Upper lobe of left lung (tissue), 6 donors: ENCODE measurements around the gene SLX4IP. TPM values are rescaled to one million over a fixed set of nuclear protein-coding genes. Genes with fewer than 3 reads are reported as not detected.

Experiments used
- ATAC-seq, 2 donors: fragments of 200-7000 bp; cut with Tn5 transposase; one replicate each; pipeline ENCODE4 v1.9.1; 2022; ENCODE audit warnings: mild to moderate bottlenecking in 2 of 2, moderate library complexity in 2 of 2; ENCODE audit not compliant: low FRiP score in 2 of 2
- DNase-seq, 2 donors: peaks; one replicate each; pipeline ENCODE4 v3.0.0-alpha.2; 2019 to 2020
- H3K27ac ChIP-seq, 4 donors: fragments of 200-600 bp; sonication (generic); one replicate each; pipeline ENCODE4 v1.5.1; 2016 to 2019
- H3K27me3 ChIP-seq, 4 donors: fragments of 200-600 bp; sonication (generic); one replicate each; pipeline ENCODE4 v1.5.1; 2017 to 2019
- H3K36me3 ChIP-seq, 4 donors: fragments of 200-600 bp; sonication (generic); one replicate each; pipeline ENCODE4 v1.5.1; 2016 to 2019
- H3K4me1 ChIP-seq, 4 donors: fragments of 200-600 bp; sonication (generic); one replicate each; pipeline ENCODE4 v1.5.1; 2018 to 2019
- H3K4me3 ChIP-seq, 4 donors: fragments of 200-600 bp; sonication (generic); one replicate each; pipeline ENCODE4 v1.5.1; 2017 to 2019; ENCODE audit warnings: mild to moderate bottlenecking in 2 of 4, moderate library complexity in 1 of 4
- H3K9me3 ChIP-seq, 4 donors: fragments of 200-600 bp; sonication (generic); one replicate each; pipeline ENCODE4 v1.5.1; 2018 to 2019
- CTCF ChIP-seq, 6 experiments: fragments of 450-650 bp in 4 of 6; fragments of 200-600 bp in 2 of 6; sonication (generic) in 2 of 6; IDR thresholded peaks; one replicate each; pipeline ENCODE4 v1.5.1; 2016 to 2019; ENCODE audit warnings: antibody characterized with exemption in 6 of 6
- EP300 ChIP-seq, 4 donors: sonication (generic); formaldehyde crosslinking; IDR thresholded peaks; one replicate each; pipeline ENCODE4 v1.5.1; 2017; ENCODE audit warnings: antibody characterized with exemption in 4 of 4, control low read depth in 2 of 4
- POLR2A ChIP-seq, 4 donors: fragments of 450-650 bp; IDR thresholded peaks; one replicate each; pipeline ENCODE4 v1.5.1; 2016 to 2017; ENCODE audit warnings: antibody characterized with exemption in 4 of 4, mild to moderate bottlenecking in 2 of 4
- POLR2AphosphoS5 ChIP-seq, 2 donors: sonication (generic); formaldehyde crosslinking; IDR thresholded peaks; one replicate each; pipeline ENCODE4 v1.5.1; 2017; ENCODE audit warnings: antibody characterized with exemption in 2 of 2
- WGBS, 2 donors: methylation state at CpG; one replicate each; pipeline ENCODE4 v1.1.5; 2017 to 2018; 5-methylcytosine and 5-hydroxymethylcytosine counted together
- total RNA-seq, 6 donors: library from RNA; depleted of rRNA in 4 of 6; stranded (reverse); fragments of >200 nt in 4 of 6; gene quantifications; one replicate each; pipeline versions ENCODE4 v1.1.0 to v1.2.1, GENCODE V29; 2016 to 2021
- donor health status: DM: no; HTN: no; CAD: no; lungs with moderate emphysema.
- donor health status: DM: no; HTN: yes; CAD: no; lungs with severe emphysema.

The SLX4IP gene
- total RNA-seq, 6 donors from 2014 or later = 3.2 to 6.0 (median 4.5) TPM

GRCh38 chr20:10556519-10557083, 121.5 kb downstream of the SLX4IP start:
- H3K4me3 ChIP-seq = no peak overlapping the region
- H3K36me3 ChIP-seq = no peaks in the 10 kb centered on the region
- DNase-seq (no peak), ATAC-seq (no peak)
- peaks cover 0 to 14% (median 6%) of the 10 kb centered on the region in 4 donors for H3K4me1 ChIP-seq
- TF ChIP-seq POLR2A (IDR thresholded peaks at IDR 0.05) (no peak), CTCF (IDR thresholded peaks at IDR 0.05) (no peak), EP300 (IDR thresholded peaks at IDR 0.05) (no peak), POLR2AphosphoS5 (IDR thresholded peaks at IDR 0.05) (no peak)
- no peak overlapping the region for H3K27ac ChIP-seq
- H3K27me3 ChIP-seq = no peaks in the 10 kb centered on the region
- H3K9me3 ChIP-seq = no peaks in the 10 kb centered on the region
- WGBS, 2 donors = 78 to 91% methylated on average over 2 of the region's 2 CpGs

- no peaks in the 10 kb centered on the region for H3K36me3 ChIP-seq
- no peaks in the 10 kb centered on the region for H3K27me3 ChIP-seq
- H3K9me3 ChIP-seq = no peaks in the 10 kb centered on the region
- DNase-seq (no peak), ATAC-seq (no peak)
- H3K4me1 ChIP-seq = peaks cover 0 to 12% (median 4%) of the 10 kb centered on the region in 4 donors
- no peak overlapping the region for H3K27ac ChIP-seq
- no peak overlapping the region for H3K4me3 ChIP-seq
- 94% methylated on average over 6 of the region's 6 CpGs for WGBS, 2 donors
- TF ChIP-seq CTCF (IDR thresholded peaks at IDR 0.05) = no peak
- TF ChIP-seq POLR2A (IDR thresholded peaks at IDR 0.05) = no peak
- TF ChIP-seq EP300 (IDR thresholded peaks at IDR 0.05) = no peak
- no peak for TF ChIP-seq POLR2AphosphoS5 (IDR thresholded peaks at IDR 0.05)
Measured at GRCh38 chr20:10557685-10558084, 122.6 kb downstream of the SLX4IP start.

- Histone ChIP-seq H3K9me3 (no peaks in the 10 kb centered on the region), H3K36me3 (no peaks in the 10 kb centered on the region), H3K27ac (no peak overlapping the region), H3K27me3 (no peaks in the 10 kb centered on the region), H3K4me3 (no peak overlapping the region), H3K4me1 (peaks cover 0 to 12% (median 4%) of the 10 kb centered on the region in 4 donors)
- WGBS, 2 donors = 66 to 77% methylated on average over 9 of the region's 9 CpGs
- DNase-seq (no peak), ATAC-seq (no peak)
- TF ChIP-seq POLR2A (IDR thresholded peaks at IDR 0.05) = no peak
- TF ChIP-seq POLR2AphosphoS5 (IDR thresholded peaks at IDR 0.05) = no peak
- no peak for TF ChIP-seq CTCF (IDR thresholded peaks at IDR 0.05)
- TF ChIP-seq EP300 (IDR thresholded peaks at IDR 0.05) = peak in 1 of 4 donors; percentile 9
Measured at GRCh38 chr20:10558635-10559187, 123.6 kb downstream of the SLX4IP start.

- H3K27ac ChIP-seq = no peak overlapping the region
- no peaks in the 10 kb centered on the region for H3K9me3 ChIP-seq
- DNase-seq (no peak), ATAC-seq (no peak)
- no peaks in the 10 kb centered on the region for H3K36me3 ChIP-seq
- H3K27me3 ChIP-seq = no peaks in the 10 kb centered on the region
- TF ChIP-seq CTCF (IDR thresholded peaks at IDR 0.05) (no peak), EP300 (IDR thresholded peaks at IDR 0.05) (no peak), POLR2AphosphoS5 (IDR thresholded peaks at IDR 0.05) (no peak), POLR2A (IDR thresholded peaks at IDR 0.05) (no peak)
- H3K4me1 ChIP-seq = peaks cover 0 to 12% (median 4%) of the 10 kb centered on the region in 4 donors
- H3K4me3 ChIP-seq = no peak overlapping the region
Measured at GRCh38 chr20:10559266-10559665, 124.2 kb downstream of the SLX4IP start.

GRCh38 chr20:10560686-10561085, 125.6 kb downstream of the SLX4IP start:
- 85 to 91% methylated on average over 2 of the region's 2 CpGs for WGBS, 2 donors

More at GRCh38 chr20:10560686-10561085, 125.6 kb downstream of the SLX4IP start:
- no peaks in the 10 kb centered on the region for H3K36me3 ChIP-seq
- H3K27me3 ChIP-seq = no peaks in the 10 kb centered on the region
- DNase-seq (no peak), ATAC-seq (no peak)
- TF ChIP-seq EP300 (IDR thresholded peaks at IDR 0.05) (no peak), CTCF (IDR thresholded peaks at IDR 0.05) (no peak), POLR2AphosphoS5 (IDR thresholded peaks at IDR 0.05) (no peak), POLR2A (IDR thresholded peaks at IDR 0.05) (no peak)
- H3K9me3 ChIP-seq = no peaks in the 10 kb centered on the region
- no peak overlapping the region for H3K4me3 ChIP-seq
- H3K27ac ChIP-seq = no peak overlapping the region
- H3K4me1 ChIP-seq = peaks cover 0 to 16% (median 6%) of the 10 kb centered on the region in 4 donors
